OCI-LY3 (cell line): Measurements from ENCODE around the gene ARHGDIA.

ENCODE experiments used
- H2AFZ ChIP-seq: fragments of 200-600, 300-600 bp; shearing (Covaris generic); 2 replicates; pipeline ENCODE4 v1.6.0; 2014; ENCODE audit warnings: antibody characterized with exemption, low read depth, low read length
- H3K27ac ChIP-seq: fragments of 200-600, 300-600 bp; sonication (generic); 2 replicates; pipeline ENCODE4 v1.5.1; 2014; ENCODE audit warnings: mild to moderate bottlenecking, low read length, moderate library complexity, mixed read lengths
- H3K27me3 ChIP-seq: fragments of 200-600, 300-600 bp; sonication (generic); 2 replicates; pipeline ENCODE4 v1.6.1; 2014; ENCODE audit warnings: low read depth, low read length, mixed read lengths
- H3K36me3 ChIP-seq: fragments of 200-600, 300-600 bp; sonication (generic); replicated peaks from 2 replicates; pipeline ENCODE3; 2014; ENCODE audit warnings: low read depth, low read length, mixed read lengths
- H3K4me1 ChIP-seq: fragments of 300-600, 200-600 bp; sonication (generic); 2 replicates; pipeline ENCODE4 v1.6.1; 2014; ENCODE audit warnings: low read length, mixed read lengths
- H3K4me2 ChIP-seq: fragments of 200-600, 300-600 bp; sonication (generic); 2 replicates; pipeline ENCODE4 v1.6.1; 2014; ENCODE audit warnings: low read length, mixed read lengths
- H3K4me3 ChIP-seq: fragments of 300-600, 200-600 bp; sonication (generic); 2 replicates; pipeline ENCODE4 v1.5.1; 2014; ENCODE audit warnings: antibody characterized with exemption, mild to moderate bottlenecking, low read length, moderate library complexity
- H3K79me2 ChIP-seq: fragments of 300-600, 200-600 bp; shearing (Covaris generic); 2 replicates; pipeline ENCODE4 v1.6.1; 2014; ENCODE audit warnings: mild to moderate bottlenecking, low read length, mixed read lengths
- H3K9ac ChIP-seq: fragments of 300-600, 200-600 bp; shearing (Covaris generic); 2 replicates; pipeline ENCODE4 v1.6.0; 2014; ENCODE audit warnings: mild to moderate bottlenecking, low read length, moderate library complexity
- H3K9me3 ChIP-seq: fragments of 200-600, 300-600 bp; shearing (Covaris generic); 2 replicates; pipeline ENCODE4 v1.6.1; 2014; ENCODE audit warnings: low read length, mixed read lengths; ENCODE audit not compliant: insufficient read depth
- H4K20me1 ChIP-seq: fragments of 200-600, 300-600 bp; sonication (generic); 2 replicates; pipeline ENCODE4 v1.6.1; 2016; ENCODE audit warnings: low read length, mixed read lengths; ENCODE audit not compliant: insufficient read depth
- CTCF ChIP-seq: fragments of 200-600, 300-600 bp; sonication (generic); IDR thresholded peaks from 2 replicates; pipeline ENCODE4 v1.5.1; 2014; ENCODE audit warnings: antibody characterized with exemption, low read length, low read depth
- EZH2phosphoT487 ChIP-seq: fragments of 200-600 bp; shearing (Covaris generic); IDR thresholded peaks from 2 replicates; pipeline ENCODE4 v1.6.1; 2018; ENCODE audit warnings: antibody characterized with exemption, mixed run types, low read depth

Gene ARHGDIA

GRCh38 chr17:81866440-81867169, 4.5 kb downstream of the ARHGDIA start:
- Histone ChIP-seq H3K79me2 (peaks cover 57% of the 10 kb centered on the region), H2AFZ (no peak overlapping the region), H4K20me1 (peaks cover 25% of the 10 kb centered on the region), H3K4me3 (no peak overlapping the region), H3K36me3 (peaks cover 41% of the 10 kb centered on the region), H3K9me3 (no peaks in the 10 kb centered on the region), H3K4me2 (no peak overlapping the region), H3K27ac (peak overlapping the region; percentile 52), H3K27me3 (no peaks in the 10 kb centered on the region), H3K9ac (no peak overlapping the region), H3K4me1 (peaks cover 28% of the 10 kb centered on the region)
- no peak for TF ChIP-seq EZH2phosphoT487
- TF ChIP-seq CTCF = no peak

- H2AFZ ChIP-seq = no peak overlapping the region
- H4K20me1 ChIP-seq = peaks cover 25% of the 10 kb centered on the region
- H3K9ac ChIP-seq = no peak overlapping the region
- no peaks in the 10 kb centered on the region for H3K9me3 ChIP-seq
- H3K79me2 ChIP-seq = peaks cover 57% of the 10 kb centered on the region
- H3K27ac ChIP-seq = no peak overlapping the region
- H3K4me2 ChIP-seq = no peak overlapping the region
- no peaks in the 10 kb centered on the region for H3K27me3 ChIP-seq
- peaks cover 41% of the 10 kb centered on the region for H3K36me3 ChIP-seq
- TF ChIP-seq CTCF (no peak), EZH2phosphoT487 (no peak)
- H3K4me3 ChIP-seq = no peak overlapping the region
- peaks cover 28% of the 10 kb centered on the region for H3K4me1 ChIP-seq
These were observed 5.3 kb downstream of the ARHGDIA start for GRCh38 chr17:81865733-81866439.

- Histone ChIP-seq H3K4me2 (no peak overlapping the region), H3K27me3 (no peaks in the 10 kb centered on the region), H2AFZ (no peak overlapping the region), H3K9me3 (no peaks in the 10 kb centered on the region), H3K79me2 (peaks cover 52% of the 10 kb centered on the region), H3K36me3 (peaks cover 39% of the 10 kb centered on the region), H4K20me1 (peaks cover 25% of the 10 kb centered on the region), H3K9ac (no peak overlapping the region), H3K4me3 (no peak overlapping the region), H3K4me1 (peaks cover 28% of the 10 kb centered on the region), H3K27ac (no peak overlapping the region)
- TF ChIP-seq CTCF (no peak), EZH2phosphoT487 (no peak)
These were observed 5.8 kb downstream of the ARHGDIA start for GRCh38 chr17:81865358-81865732.
